BLaER1 (cell line): ENCODE measurements around the gene PDE6C.
"Not testable (repeated sequence)": the region's sequence is repeated elsewhere in the genome, so short reads cannot be mapped to it uniquely, and the experiment has no call there.

Experiments used
- H3K27ac ChIP-seq: shearing (Covaris generic); formaldehyde crosslinking; 2 replicates; pipeline ENCODE4 v1.8.1; 2022
- H3K27me3 ChIP-seq: shearing (Covaris generic); formaldehyde crosslinking; 2 replicates; pipeline ENCODE4 v1.8.1; 2022
- H3K36me3 ChIP-seq: shearing (Covaris generic); formaldehyde crosslinking; 2 replicates; pipeline ENCODE4 v1.8.1; 2022
- H3K4me1 ChIP-seq: shearing (Covaris generic); formaldehyde crosslinking; 2 replicates; pipeline ENCODE4 v1.8.1; 2022
- H3K4me2 ChIP-seq: shearing (Covaris generic); formaldehyde crosslinking; 2 replicates; pipeline ENCODE4 v1.8.1; 2022
- H3K4me3 ChIP-seq: shearing (Covaris generic); formaldehyde crosslinking; 2 replicates; pipeline ENCODE4 v1.8.1; 2022
- H3K9ac ChIP-seq: shearing (Covaris generic); formaldehyde crosslinking; 2 replicates; pipeline ENCODE4 v1.8.1; 2022
- H3K9me3 ChIP-seq: shearing (Covaris generic); formaldehyde crosslinking; 2 replicates; pipeline ENCODE4 v1.8.1; 2022
- H4K20me1 ChIP-seq: shearing (Covaris generic); formaldehyde crosslinking; 2 replicates; pipeline ENCODE4 v1.8.1; 2022
- Cebpa-rat ChIP-seq: shearing (Covaris generic); IDR thresholded peaks from 2 replicates; pipeline ENCODE4 v1.8.1; 2022

Gene PDE6C

GRCh38 chr10:93670372-93670771 is 58.0 kb downstream of the PDE6C start:
- no peaks in the 10 kb centered on the region for H3K27me3 ChIP-seq
- no peaks in the 10 kb centered on the region for H3K9me3 ChIP-seq
- no peak overlapping the region for H3K4me2 ChIP-seq
- peaks cover 56% of the 10 kb centered on the region for H3K36me3 ChIP-seq
- no peaks in the 10 kb centered on the region for H4K20me1 ChIP-seq
- H3K4me1 ChIP-seq, result no peaks in the 10 kb centered on the region
- no peak overlapping the region for H3K9ac ChIP-seq
- no peak overlapping the region for H3K4me3 ChIP-seq
- no peak for TF ChIP-seq Cebpa-rat
- H3K27ac ChIP-seq, result no peak overlapping the region

GRCh38 chr10:93671042-93671441 is 58.7 kb downstream of the PDE6C start:
- Histone ChIP-seq H3K9me3 (no peaks in the 10 kb centered on the region), H4K20me1 (no peaks in the 10 kb centered on the region), H3K4me2 (no peak overlapping the region), H3K4me3 (no peak overlapping the region), H3K36me3 (peaks cover 53% of the 10 kb centered on the region), H3K9ac (no peak overlapping the region), H3K4me1 (no peaks in the 10 kb centered on the region), H3K27me3 (no peaks in the 10 kb centered on the region), H3K27ac (no peak overlapping the region)
- no peak for TF ChIP-seq Cebpa-rat

- Histone ChIP-seq H4K20me1 (no peaks in the 10 kb centered on the region), H3K36me3 (peaks cover 50% of the 10 kb centered on the region), H3K4me3 (no peak overlapping the region), H3K27ac (no peak overlapping the region), H3K4me2 (no peak overlapping the region), H3K27me3 (no peaks in the 10 kb centered on the region), H3K9ac (no peak overlapping the region), H3K9me3 (no peaks in the 10 kb centered on the region), H3K4me1 (no peaks in the 10 kb centered on the region)
- no peak for TF ChIP-seq Cebpa-rat
Measured at GRCh38 chr10:93672022-93672678, 59.8 kb downstream of the PDE6C start.

- Histone ChIP-seq H3K4me2 (no peak overlapping the region), H3K4me1 (no peaks in the 10 kb centered on the region), H3K9ac (no peak overlapping the region), H3K36me3 (peaks cover 48% of the 10 kb centered on the region), H3K9me3 (no peaks in the 10 kb centered on the region), H3K4me3 (no peak overlapping the region), H3K27me3 (no peaks in the 10 kb centered on the region), H3K27ac (no peak overlapping the region), H4K20me1 (no peaks in the 10 kb centered on the region)
- TF ChIP-seq Cebpa-rat, result no peak
Measured at GRCh38 chr10:93672890-93673289, 60.6 kb downstream of the PDE6C start.

- H4K20me1 ChIP-seq, result no peaks in the 10 kb centered on the region
- H3K4me3 ChIP-seq, result no peak overlapping the region
- TF ChIP-seq Cebpa-rat, result no peak
- H3K9me3 ChIP-seq, result no peaks in the 10 kb centered on the region
- no peaks in the 10 kb centered on the region for H3K27me3 ChIP-seq
- H3K9ac ChIP-seq, result no peak overlapping the region
- H3K36me3 ChIP-seq, result peaks cover 51% of the 10 kb centered on the region
- H3K4me2 ChIP-seq, result no peak overlapping the region
- H3K4me1 ChIP-seq, result no peaks in the 10 kb centered on the region
- no peak overlapping the region for H3K27ac ChIP-seq
Measured at GRCh38 chr10:93673791-93674190, 61.5 kb downstream of the PDE6C start.

GRCh38 chr10:93678386-93678785 is 66.0 kb downstream of the PDE6C start:
- no peak overlapping the region for H3K4me3 ChIP-seq
- no peaks in the 10 kb centered on the region for H3K9me3 ChIP-seq
- no peak overlapping the region for H3K27ac ChIP-seq
- H3K27me3 ChIP-seq, result no peaks in the 10 kb centered on the region
- no peak overlapping the region for H3K9ac ChIP-seq
- TF ChIP-seq Cebpa-rat, result no peak
- no peaks in the 10 kb centered on the region for H3K4me1 ChIP-seq
- H3K4me2 ChIP-seq, result no peak overlapping the region
- peaks cover 24% of the 10 kb centered on the region for H3K36me3 ChIP-seq
- H4K20me1 ChIP-seq, result no peaks in the 10 kb centered on the region

GRCh38 chr10:93678805-93679587 is 66.7 kb downstream of the PDE6C start:
- peaks cover 23% of the 10 kb centered on the region for H3K36me3 ChIP-seq
- no peak overlapping the region for H3K9ac ChIP-seq
- H3K4me1 ChIP-seq, result no peaks in the 10 kb centered on the region
- TF ChIP-seq Cebpa-rat, result no peak
- H3K4me2 ChIP-seq, result no peak overlapping the region
- no peaks in the 10 kb centered on the region for H3K9me3 ChIP-seq
- no peak overlapping the region for H3K4me3 ChIP-seq
- H4K20me1 ChIP-seq, result no peaks in the 10 kb centered on the region
- no peak overlapping the region for H3K27ac ChIP-seq
- no peaks in the 10 kb centered on the region for H3K27me3 ChIP-seq

- Histone ChIP-seq H3K9me3 (no peaks in the 10 kb centered on the region), H3K36me3 (peaks cover 12% of the 10 kb centered on the region), H3K27me3 (no peaks in the 10 kb centered on the region), H3K9ac (no peak overlapping the region), H4K20me1 (no peaks in the 10 kb centered on the region), H3K27ac (no peak overlapping the region), H3K4me3 (no peak overlapping the region), H3K4me2 (no peak overlapping the region), H3K4me1 (no peaks in the 10 kb centered on the region)
- TF ChIP-seq Cebpa-rat, result no peak
Measured at GRCh38 chr10:93680412-93681047, 68.2 kb downstream of the PDE6C start.

- no peaks in the 10 kb centered on the region for H3K4me1 ChIP-seq
- H3K27me3 ChIP-seq, result no peaks in the 10 kb centered on the region
- no peaks in the 10 kb centered on the region for H4K20me1 ChIP-seq
- H3K9ac ChIP-seq, result no peak overlapping the region
- H3K27ac ChIP-seq, result no peak overlapping the region
- H3K4me3 ChIP-seq, result no peak overlapping the region
- H3K36me3 ChIP-seq, result peaks cover 21% of the 10 kb centered on the region; the same call in 1 of the 2 replicates
- H3K9me3 ChIP-seq, result no peaks in the 10 kb centered on the region
- TF ChIP-seq Cebpa-rat, result no peak
- no peak overlapping the region for H3K4me2 ChIP-seq
Measured at GRCh38 chr10:93687737-93688136, 75.4 kb downstream of the PDE6C start.

- H3K36me3 ChIP-seq, result peaks cover 56% of the 10 kb centered on the region
- TF ChIP-seq Cebpa-rat, result no peak
- H3K4me3 ChIP-seq, result no peak overlapping the region
- H4K20me1 ChIP-seq, result no peaks in the 10 kb centered on the region
- H3K4me2 ChIP-seq, result no peak overlapping the region
- no peaks in the 10 kb centered on the region for H3K4me1 ChIP-seq
- no peak overlapping the region for H3K27ac ChIP-seq
- no peaks in the 10 kb centered on the region for H3K27me3 ChIP-seq
- H3K9me3 ChIP-seq, result no peaks in the 10 kb centered on the region
- no peak overlapping the region for H3K9ac ChIP-seq
Measured at GRCh38 chr10:93695740-93696139, 83.4 kb downstream of the PDE6C start.

- H3K4me1 ChIP-seq, H3K27me3 ChIP-seq, H3K4me3 ChIP-seq, H3K4me2 ChIP-seq, H3K9ac ChIP-seq, H4K20me1 ChIP-seq, H3K9me3 ChIP-seq, H3K27ac ChIP-seq: not testable (repeated sequence)
- H3K36me3 ChIP-seq, result peaks cover 51% of the 10 kb centered on the region
Measured at GRCh38 chr10:93696582-93696981, 84.2 kb downstream of the PDE6C start.
